KOPT-K1 (cell line): Measurements from ENCODE around the gene PDIA5.

Experiments
- H3K27ac ChIP-seq: fragments of 200-600 bp; sonication (generic); 2 replicates; pipeline ENCODE4 v1.5.1; 2016; ENCODE audit warnings: antibody characterized with exemption, mild to moderate bottlenecking, low read depth, low read length; ENCODE audit not compliant: poor library complexity, severe bottlenecking
- H3K36me3 ChIP-seq: fragments of 200-600 bp; sonication (generic); 2 replicates; pipeline ENCODE4 v1.5.1; 2017; ENCODE audit warnings: antibody characterized with exemption, mild to moderate bottlenecking, low read length, moderate library complexity; ENCODE audit not compliant: insufficient read depth
- H3K9me3 ChIP-seq: fragments of 200-600 bp; sonication (generic); 2 replicates; pipeline ENCODE4 v1.5.1; 2017; ENCODE audit warnings: antibody characterized with exemption, low read length, mild to moderate bottlenecking; ENCODE audit not compliant: insufficient read depth, poor library complexity, severe bottlenecking

The PDIA5 gene

GRCh38 chr3:123157598-123158287 is 90.9 kb downstream of the PDIA5 start:
- H3K27ac ChIP-seq = no peak overlapping the region
- peaks cover 83% of the 10 kb centered on the region for H3K36me3 ChIP-seq
- no peaks in the 10 kb centered on the region for H3K9me3 ChIP-seq

GRCh38 chr3:123158330-123158729 is 91.5 kb downstream of the PDIA5 start:
- Histone ChIP-seq H3K36me3 (peaks cover 84% of the 10 kb centered on the region), H3K9me3 (no peaks in the 10 kb centered on the region), H3K27ac (no peak overlapping the region)

GRCh38 chr3:123158899-123159390 is 92.1 kb downstream of the PDIA5 start:
- Histone ChIP-seq H3K9me3 (no peaks in the 10 kb centered on the region), H3K36me3 (peaks cover 83% of the 10 kb centered on the region; the same call in 1 of the 2 replicates), H3K27ac (no peak overlapping the region)

- Histone ChIP-seq H3K27ac (no peak overlapping the region), H3K9me3 (peaks cover 3% of the 10 kb centered on the region), H3K36me3 (peaks cover 83% of the 10 kb centered on the region)
Observed at GRCh38 chr3:123159926-123160635, 93.3 kb downstream of the PDIA5 start.

GRCh38 chr3:123161167-123161566 is 94.3 kb downstream of the PDIA5 start:
- Histone ChIP-seq H3K36me3 (peaks cover 77% of the 10 kb centered on the region), H3K9me3 (peaks cover 5% of the 10 kb centered on the region), H3K27ac (no peak overlapping the region)

GRCh38 chr3:123163141-123163540 is 96.3 kb downstream of the PDIA5 start:
- Histone ChIP-seq H3K36me3 (peaks cover 60% of the 10 kb centered on the region), H3K27ac (no peak overlapping the region), H3K9me3 (peaks cover 5% of the 10 kb centered on the region)

- Histone ChIP-seq H3K36me3 (peaks cover 42% of the 10 kb centered on the region), H3K9me3 (peaks cover 5% of the 10 kb centered on the region), H3K27ac (no peak overlapping the region)
Observed at GRCh38 chr3:123165163-123165562, 98.3 kb downstream of the PDIA5 start.

- H3K9me3 ChIP-seq = peaks cover 5% of the 10 kb centered on the region
- H3K27ac ChIP-seq = no peak overlapping the region
- H3K36me3 ChIP-seq = peaks cover 25% of the 10 kb centered on the region
Observed at GRCh38 chr3:123167686-123168085, 100.9 kb downstream of the PDIA5 start.

GRCh38 chr3:123168122-123168521 is 101.3 kb downstream of the PDIA5 start:
- Histone ChIP-seq H3K9me3 (peaks cover 5% of the 10 kb centered on the region), H3K36me3 (peaks cover 21% of the 10 kb centered on the region), H3K27ac (no peak overlapping the region)

- Histone ChIP-seq H3K27ac (no peak overlapping the region), H3K9me3 (peaks cover 5% of the 10 kb centered on the region), H3K36me3 (peaks cover 16% of the 10 kb centered on the region)
Observed at GRCh38 chr3:123168605-123169004, 101.8 kb downstream of the PDIA5 start.

- peaks cover 9% of the 10 kb centered on the region for H3K36me3 ChIP-seq
- no peak overlapping the region for H3K27ac ChIP-seq
- peaks cover 5% of the 10 kb centered on the region for H3K9me3 ChIP-seq
Observed at GRCh38 chr3:123169492-123169929, 102.7 kb downstream of the PDIA5 start.

- H3K9me3 ChIP-seq = peaks cover 4% of the 10 kb centered on the region
- no peak overlapping the region for H3K27ac ChIP-seq
- peaks cover 5% of the 10 kb centered on the region for H3K36me3 ChIP-seq
Observed at GRCh38 chr3:123169930-123170329, 103.1 kb downstream of the PDIA5 start.

GRCh38 chr3:123180791-123181190 is 114.0 kb downstream of the PDIA5 start:
- Histone ChIP-seq H3K9me3 (no peaks in the 10 kb centered on the region), H3K36me3 (no peaks in the 10 kb centered on the region), H3K27ac (no peak overlapping the region)

GRCh38 chr3:123186695-123187094 is 119.9 kb downstream of the PDIA5 start:
- no peaks in the 10 kb centered on the region for H3K9me3 ChIP-seq
- no peak overlapping the region for H3K27ac ChIP-seq
- H3K36me3 ChIP-seq = no peaks in the 10 kb centered on the region

GRCh38 chr3:123188058-123188457 is 121.2 kb downstream of the PDIA5 start:
- no peak overlapping the region for H3K27ac ChIP-seq
- no peaks in the 10 kb centered on the region for H3K9me3 ChIP-seq
- no peaks in the 10 kb centered on the region for H3K36me3 ChIP-seq
